ENCODE measurements around the gene VGLL4. TPM values are rescaled to one million over a fixed set of nuclear protein-coding genes. Genes with fewer than 3 reads are reported as not detected.

Gene VGLL4
- polyA plus RNA-seq, 3 donors = 8.5 to 13.2 (median 10.0) TPM

GRCh38 chr3:11609481-11609880 is 34.2 kb downstream of the VGLL4 start:
- Mint-ChIP-seq H3K36me3 (peaks cover 15 to 30% of the 10 kb centered on the region in 2 donors), H3K4me1 (peaks cover 19% of the 10 kb centered on the region), H3K4me3 (no peak overlapping the region), H3K27ac (peak overlapping the region in 2 of 7 donors; percentile 37 to 76), H3K9me3 (peaks cover 0 to 2% (median 0%) of the 10 kb centered on the region in 7 donors), H3K27me3 (ENCODE audit: low read depth in 3 of 3) (no peaks in the 10 kb centered on the region)
- H3K27ac ChIP-seq (ENCODE audit: low read depth in 1 of 2, low read length in 2 of 2) = no peak overlapping the region
- H4K20me1 ChIP-seq (ENCODE audit: insufficient read depth, low read length) = peaks cover 81% of the 10 kb centered on the region
- no peak overlapping the region for H3K4me3 ChIP-seq (replicated peaks in 1 of 3; ENCODE audit: low read depth in 2 of 3, low read length in 3 of 3)
- no peaks in the 10 kb centered on the region for H3K4me1 ChIP-seq (ENCODE audit: control insufficient read depth in 1 of 2, insufficient read depth in 2 of 2, low read length in 2 of 2)
- peaks cover 91% of the 10 kb centered on the region for H3K79me2 ChIP-seq (ENCODE audit: insufficient read depth, low read length)
- H3K9ac ChIP-seq (ENCODE audit: insufficient read depth, low read length, poor library complexity, severe bottlenecking) = no peak overlapping the region
- H3K36me3 ChIP-seq (replicated peaks in 1 of 2; ENCODE audit: control insufficient read depth in 1 of 2, insufficient read depth in 2 of 2, low read length in 2 of 2) = peaks cover 2 to 14% of the 10 kb centered on the region in 2 donors
- H3K27me3 ChIP-seq (ENCODE audit: control insufficient read depth in 2 of 2, insufficient read depth in 2 of 2, low read length in 2 of 2) = no peaks in the 10 kb centered on the region
- H3K9me3 ChIP-seq (replicated peaks in 1 of 2; ENCODE audit: control insufficient read depth in 1 of 2, insufficient read depth in 1 of 2, low read length in 2 of 2) = no peaks in the 10 kb centered on the region
- WGBS (ENCODE audit: insufficient coverage) = 94% methylated on average over 9 of the region's 9 CpGs
- TF ChIP-seq CTCF (IDR thresholded peaks at IDR 0.05) = no peak
- intact Hi-C loops (cut with micrococcal nuclease) = no loop called here
- H2AFZ ChIP-seq (ENCODE audit: insufficient read depth, low read depth, low read length, poor library complexity, severe bottlenecking) = no peak overlapping the region
- DNase-seq = no peak
- no peak overlapping the region for H3K4me2 ChIP-seq (replicated peaks; ENCODE audit: extremely low read depth, low read length, poor library complexity, severe bottlenecking)

DNA sequence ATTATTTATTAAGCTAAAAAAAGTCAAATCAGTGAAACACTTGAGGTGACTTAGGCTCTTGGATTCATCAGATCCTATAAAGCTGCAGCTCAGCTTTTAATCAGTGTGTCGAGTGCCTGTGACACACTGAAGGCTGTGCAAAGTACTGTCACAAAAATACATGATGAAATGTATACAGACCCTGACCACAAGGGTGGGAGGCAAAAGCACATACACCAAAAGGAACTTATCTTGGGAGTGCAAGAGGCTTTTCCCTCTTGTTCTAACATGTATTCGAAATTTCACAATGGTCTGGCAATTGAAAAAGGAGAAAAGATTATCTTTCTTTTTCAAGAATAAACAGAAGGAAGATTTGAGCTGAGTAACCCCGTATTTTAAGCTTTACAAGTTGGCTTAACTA is 35.9 kb downstream of the VGLL4 start:
- Mint-ChIP-seq H3K4me1 (peaks cover 20% of the 10 kb centered on the region), H3K36me3 (peaks cover 19 to 28% of the 10 kb centered on the region in 2 donors), H3K27ac (no peak overlapping the region), H3K27me3 (ENCODE audit: low read depth in 3 of 3) (no peaks in the 10 kb centered on the region), H3K4me3 (no peak overlapping the region), H3K9me3 (peaks cover 0 to 2% (median 0%) of the 10 kb centered on the region in 7 donors)
- Histone ChIP-seq H3K4me3 (replicated peaks in 1 of 3; ENCODE audit: low read depth in 2 of 3, low read length in 3 of 3) (no peak overlapping the region), H3K9ac (ENCODE audit: insufficient read depth, low read length, poor library complexity, severe bottlenecking) (no peak overlapping the region), H2AFZ (ENCODE audit: insufficient read depth, low read depth, low read length, poor library complexity, severe bottlenecking) (no peak overlapping the region), H3K27ac (ENCODE audit: low read depth in 1 of 2, low read length in 2 of 2) (peak overlapping the region in 1 of 2 donors; percentile 26), H3K4me1 (ENCODE audit: control insufficient read depth in 1 of 2, insufficient read depth in 2 of 2, low read length in 2 of 2) (no peaks in the 10 kb centered on the region), H3K36me3 (replicated peaks in 1 of 2; ENCODE audit: control insufficient read depth in 1 of 2, insufficient read depth in 2 of 2, low read length in 2 of 2) (peaks cover 2 to 18% of the 10 kb centered on the region in 2 donors), H3K4me2 (replicated peaks; ENCODE audit: extremely low read depth, low read length, poor library complexity, severe bottlenecking) (no peak overlapping the region), H3K79me2 (ENCODE audit: insufficient read depth, low read length) (peaks cover 90% of the 10 kb centered on the region), H3K9me3 (replicated peaks in 1 of 2; ENCODE audit: control insufficient read depth in 1 of 2, insufficient read depth in 1 of 2, low read length in 2 of 2) (no peaks in the 10 kb centered on the region), H4K20me1 (ENCODE audit: insufficient read depth, low read length) (peaks cover 79% of the 10 kb centered on the region), H3K27me3 (ENCODE audit: control insufficient read depth in 2 of 2, insufficient read depth in 2 of 2, low read length in 2 of 2) (no peaks in the 10 kb centered on the region)
- TF ChIP-seq CTCF (IDR thresholded peaks at IDR 0.05) = no peak
- DNase-seq = no peak
- intact Hi-C loops (cut with micrococcal nuclease) = no loop called here
- WGBS (ENCODE audit: insufficient coverage) = 17% methylated on average over 1 of the region's 3 CpGs
